Measurements from ENCODE around the gene RETREG1. TPM values are rescaled to one million over a fixed set of nuclear protein-coding genes. Genes with fewer than 3 reads are reported as not detected.

The RETREG1 gene
- total RNA-seq, 1 donor from 2014 or later = not detected

- peak; percentile 5 for DNase-seq (ENCODE audit: low read depth in 2 of 2)
Observed at GRCh38 chr5:16585041-16585667, 31.6 kb downstream of the RETREG1 start.

DNA sequence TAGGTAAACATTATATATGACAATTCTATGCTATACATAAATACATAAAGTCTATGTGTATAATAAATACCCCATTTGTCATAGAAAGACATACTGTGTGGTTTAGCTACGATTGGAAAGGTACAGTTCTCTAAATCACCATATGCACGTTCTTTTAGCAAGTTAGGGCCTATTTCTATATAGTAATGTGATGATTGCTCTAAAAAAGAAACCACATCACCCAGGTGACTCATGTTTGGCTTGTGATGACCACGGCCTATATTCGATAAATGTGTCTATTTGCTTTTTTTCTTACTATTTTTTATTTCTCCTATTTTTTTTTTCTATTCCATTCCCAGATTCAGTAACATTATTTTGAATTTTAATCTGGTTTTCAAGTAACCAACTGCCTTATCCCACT, 34.7 kb downstream of the RETREG1 start:
- DNase-seq (ENCODE audit: low read depth in 2 of 2) = no peak

DNA sequence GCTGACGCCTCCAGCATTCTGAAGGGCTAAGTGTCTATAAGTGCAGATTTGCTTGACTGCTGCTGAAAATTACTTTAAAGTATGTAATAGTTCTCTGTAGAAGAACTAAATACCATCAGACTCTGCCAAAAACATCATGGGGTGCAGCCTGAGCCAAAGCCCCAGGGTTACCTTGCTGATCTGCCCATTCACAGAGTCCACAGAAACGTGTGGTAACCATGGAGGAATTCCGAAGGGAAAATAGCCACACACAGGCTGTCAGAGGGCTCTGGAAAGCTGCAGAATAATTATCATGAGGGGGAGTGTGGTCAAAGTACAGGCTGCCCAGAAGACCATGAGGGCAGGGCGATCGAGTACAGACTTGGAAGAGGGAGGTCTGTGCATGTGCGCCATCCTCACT, 36.4 kb downstream of the RETREG1 start:
- DNase-seq (ENCODE audit: low read depth in 2 of 2) = no peak

- DNase-seq (ENCODE audit: low read depth in 2 of 2) = peak; percentile 3 to 7
Observed at GRCh38 chr5:16579142-16579847, 37.5 kb downstream of the RETREG1 start.

- DNase-seq (ENCODE audit: low read depth in 2 of 2) = peak; percentile 7
Observed at GRCh38 chr5:16578474-16578883, 38.3 kb downstream of the RETREG1 start.

- no peak for DNase-seq (ENCODE audit: low read depth in 2 of 2)
Observed at GRCh38 chr5:16577677-16578076, 39.1 kb downstream of the RETREG1 start.

GRCh38 chr5:16574789-16575721, 41.7 kb downstream of the RETREG1 start:
- peak; percentile 7 to 40 for DNase-seq (ENCODE audit: low read depth in 2 of 2)

DNA sequence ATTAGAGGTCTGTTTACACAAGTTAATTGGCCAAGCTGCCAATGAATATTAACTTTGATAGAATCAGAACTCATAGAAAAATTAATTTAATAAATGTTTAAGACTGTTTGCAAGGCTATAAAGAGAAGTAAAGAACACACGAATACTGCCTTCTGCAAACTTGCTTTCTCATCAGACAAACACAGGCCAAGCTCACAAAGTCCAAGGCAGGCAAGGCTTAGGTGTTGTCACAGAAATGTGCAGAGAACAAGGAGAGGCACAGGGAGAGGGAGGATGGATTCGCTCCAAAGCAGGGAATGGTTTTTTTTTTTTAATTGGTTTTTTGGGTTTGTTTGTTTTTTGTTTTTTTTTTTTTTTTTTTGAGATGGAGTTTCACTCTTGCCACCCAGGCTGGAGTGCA, 43.4 kb downstream of the RETREG1 start:
- DNase-seq (ENCODE audit: low read depth in 2 of 2) = no peak

- no peak for DNase-seq (ENCODE audit: low read depth in 2 of 2)
Observed at GRCh38 chr5:16572289-16573015, 44.3 kb downstream of the RETREG1 start.

DNA sequence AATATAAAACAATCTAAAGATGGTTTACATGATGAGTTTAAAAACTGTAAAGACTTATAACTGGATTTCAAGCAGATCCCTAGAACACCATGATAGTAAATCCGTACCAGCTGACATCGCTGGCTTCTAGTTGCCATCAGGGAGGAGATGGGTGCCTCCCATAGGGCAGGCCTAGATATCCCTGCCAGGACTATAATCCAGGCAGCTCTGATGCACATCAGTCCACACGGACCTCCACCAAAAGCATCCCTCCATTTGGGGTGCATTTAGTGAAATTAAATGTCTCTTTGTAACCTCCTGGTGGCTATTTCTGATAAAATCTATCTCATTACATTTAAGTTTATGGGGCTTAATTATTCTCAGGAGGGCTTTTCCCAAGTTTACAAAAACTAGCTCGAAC, 45.8 kb downstream of the RETREG1 start:
- no peak for DNase-seq (ENCODE audit: low read depth in 2 of 2)

- no peak for DNase-seq (ENCODE audit: low read depth in 2 of 2)
Observed at GRCh38 chr5:16570121-16570815, 46.5 kb downstream of the RETREG1 start.

DNA sequence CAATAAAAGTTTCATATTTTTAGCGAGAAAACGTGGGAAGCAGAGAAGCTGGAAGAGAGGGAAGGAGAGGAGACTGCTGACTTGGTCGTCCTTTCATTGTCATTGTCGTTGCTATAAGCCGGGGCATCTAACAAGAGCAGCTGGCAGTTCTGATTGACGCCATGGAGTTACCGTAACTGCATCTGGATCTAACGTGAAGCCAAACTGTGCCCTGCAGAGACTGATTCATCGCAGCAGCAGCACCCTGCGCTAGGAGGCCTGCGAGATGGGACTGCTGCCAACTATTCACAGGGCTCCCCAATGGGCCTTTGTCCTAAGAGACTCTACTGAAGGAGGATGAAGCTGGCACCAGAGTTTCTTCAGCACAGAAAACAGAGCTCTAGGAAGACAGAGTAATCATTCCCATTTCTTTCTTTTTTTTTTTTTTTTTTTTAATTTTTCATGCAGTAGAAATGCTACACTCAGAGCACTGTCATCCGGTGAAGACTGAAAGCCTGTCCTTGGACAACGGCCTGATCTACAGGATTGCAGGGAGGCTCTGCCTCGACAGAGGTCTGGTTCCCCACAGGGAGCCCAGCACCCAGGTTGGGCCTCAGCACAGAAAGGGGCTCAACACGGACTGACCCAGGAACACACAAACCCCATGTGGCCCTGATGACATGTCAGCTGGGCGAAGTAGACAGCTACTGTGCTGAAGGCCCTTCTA, 47.8 kb downstream of the RETREG1 start:
- no peak for DNase-seq (ENCODE audit: low read depth in 2 of 2)

GRCh38 chr5:16567365-16567764, 49.4 kb downstream of the RETREG1 start:
- DNase-seq (ENCODE audit: low read depth in 2 of 2) = no peak

GRCh38 chr5:16565118-16565517, 51.7 kb downstream of the RETREG1 start:
- DNase-seq (ENCODE audit: low read depth in 2 of 2) = no peak

DNA sequence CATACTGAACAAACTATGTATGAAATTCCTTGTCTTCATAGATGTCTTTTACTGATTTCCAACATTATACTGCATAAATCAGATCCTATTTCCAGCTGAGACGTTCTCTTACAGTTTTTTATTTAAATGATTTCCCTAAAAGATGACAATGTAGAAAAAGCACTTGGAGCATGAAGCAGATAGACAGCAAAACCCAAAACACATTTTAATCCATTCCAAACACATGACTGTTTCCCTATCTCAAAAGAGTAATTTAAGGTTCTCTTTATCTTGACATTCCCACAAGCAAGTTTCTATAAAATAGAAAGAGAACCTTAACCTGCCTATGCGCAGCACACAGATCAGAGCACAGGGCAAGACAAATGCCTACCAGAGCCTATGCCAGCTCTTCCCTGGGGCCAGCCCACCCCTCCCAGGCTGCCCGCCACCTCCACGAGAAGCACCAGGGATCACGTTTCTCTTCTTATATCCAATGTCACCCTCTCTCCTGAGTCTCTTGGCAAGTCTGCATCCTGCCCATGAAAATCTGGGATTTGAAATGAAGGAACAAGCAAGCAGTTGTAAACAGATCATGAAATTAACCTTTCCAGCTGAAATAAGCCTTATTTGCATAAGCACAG, 52.4 kb downstream of the RETREG1 start:
- DNase-seq (ENCODE audit: low read depth in 2 of 2) = no peak

- DNase-seq (ENCODE audit: low read depth in 2 of 2) = no peak
Observed at GRCh38 chr5:16563686-16564085, 53.1 kb downstream of the RETREG1 start.

GRCh38 chr5:16561660-16562059, 55.1 kb downstream of the RETREG1 start:
- DNase-seq (ENCODE audit: low read depth in 2 of 2) = no peak

GRCh38 chr5:16559702-16560101, 57.1 kb downstream of the RETREG1 start:
- DNase-seq (ENCODE audit: low read depth in 2 of 2) = no peak

- DNase-seq (ENCODE audit: low read depth in 2 of 2) = no peak
Observed at GRCh38 chr5:16558984-16559629, 57.7 kb downstream of the RETREG1 start.

Data from lung microvascular endothelial cell (primary cell).